ENCODE data around the gene PLA2G5.

GRCh38 chr1:20087668-20088067 lies 17.7 kb downstream of the PLA2G5 start:
- TF ChIP-seq, protein P1, sequence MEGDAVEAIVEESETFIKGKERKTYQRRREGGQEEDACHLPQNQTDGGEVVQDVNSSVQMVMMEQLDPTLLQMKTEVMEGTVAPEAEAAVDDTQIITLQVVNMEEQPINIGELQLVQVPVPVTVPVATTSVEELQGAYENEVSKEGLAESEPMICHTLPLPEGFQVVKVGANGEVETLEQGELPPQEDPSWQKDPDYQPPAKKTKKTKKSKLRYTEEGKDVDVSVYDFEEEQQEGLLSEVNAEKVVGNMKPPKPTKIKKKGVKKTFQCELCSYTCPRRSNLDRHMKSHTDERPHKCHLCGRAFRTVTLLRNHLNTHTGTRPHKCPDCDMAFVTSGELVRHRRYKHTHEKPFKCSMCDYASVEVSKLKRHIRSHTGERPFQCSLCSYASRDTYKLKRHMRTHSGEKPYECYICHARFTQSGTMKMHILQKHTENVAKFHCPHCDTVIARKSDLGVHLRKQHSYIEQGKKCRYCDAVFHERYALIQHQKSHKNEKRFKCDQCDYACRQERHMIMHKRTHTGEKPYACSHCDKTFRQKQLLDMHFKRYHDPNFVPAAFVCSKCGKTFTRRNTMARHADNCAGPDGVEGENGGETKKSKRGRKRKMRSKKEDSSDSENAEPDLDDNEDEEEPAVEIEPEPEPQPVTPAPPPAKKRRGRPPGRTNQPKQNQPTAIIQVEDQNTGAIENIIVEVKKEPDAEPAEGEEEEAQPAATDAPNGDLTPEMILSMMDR (IDR thresholded peaks at IDR 0.05; ENCODE audit: control extremely low read depth in 1 of 3, insufficient read depth in 1 of 3, low read depth in 1 of 3, low read length in 3 of 3): peak; percentile 18 to 43 (median 31)
- TF ChIP-seq POLR2A (IDR thresholded peaks at IDR 0.05; ENCODE audit: control extremely low read depth in 1 of 2, low read depth in 2 of 2, low read length in 2 of 2) (no peak), RAD21 (IDR thresholded peaks at IDR 0.05 in 1 of 2, conservative IDR thresholded peaks at IDR 0.05 in 1 of 2; ENCODE audit: low read depth in 2 of 2, low read length in 2 of 2) (peak; percentile 7 to 42; a peak in 2 of 4 replicates), ZNF274 (IDR thresholded peaks at IDR 0.05; ENCODE audit: borderline replicate concordance, extremely low read depth, low read length) (no peak), HDAC6 (IDR thresholded peaks at IDR 0.05; ENCODE audit: low read depth, low read length) (no peak), ATF2 (IDR thresholded peaks at IDR 0.05; ENCODE audit: low read length) (no peak)
